ENCODE results near the gene TRIM44.
"Not testable (repeated sequence)": the region's sequence is repeated elsewhere in the genome, so short reads cannot be mapped to it uniquely, and the experiment has no call there.

DNA sequence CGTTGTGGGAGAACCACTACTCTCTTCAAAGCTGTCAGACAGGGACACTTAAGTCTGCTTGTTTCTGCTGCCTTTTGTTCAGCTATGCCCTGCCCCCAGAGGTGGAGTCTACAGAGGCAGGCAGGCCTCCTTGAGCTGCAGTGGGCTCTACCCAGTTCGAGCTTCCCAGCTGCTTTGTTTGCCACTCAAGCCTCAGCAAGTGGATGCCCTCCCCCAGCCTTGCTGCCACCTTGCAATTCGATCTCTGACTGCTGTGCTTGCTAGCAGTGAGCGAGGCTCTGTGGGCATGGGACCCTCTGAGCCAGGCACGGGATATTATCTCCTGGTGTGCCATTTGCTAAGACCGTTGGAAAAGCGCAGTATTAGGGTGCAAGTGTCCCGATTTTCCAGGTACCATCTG, 116.4 kb downstream of the TRIM44 start:
- TF ChIP-seq, protein P1, sequence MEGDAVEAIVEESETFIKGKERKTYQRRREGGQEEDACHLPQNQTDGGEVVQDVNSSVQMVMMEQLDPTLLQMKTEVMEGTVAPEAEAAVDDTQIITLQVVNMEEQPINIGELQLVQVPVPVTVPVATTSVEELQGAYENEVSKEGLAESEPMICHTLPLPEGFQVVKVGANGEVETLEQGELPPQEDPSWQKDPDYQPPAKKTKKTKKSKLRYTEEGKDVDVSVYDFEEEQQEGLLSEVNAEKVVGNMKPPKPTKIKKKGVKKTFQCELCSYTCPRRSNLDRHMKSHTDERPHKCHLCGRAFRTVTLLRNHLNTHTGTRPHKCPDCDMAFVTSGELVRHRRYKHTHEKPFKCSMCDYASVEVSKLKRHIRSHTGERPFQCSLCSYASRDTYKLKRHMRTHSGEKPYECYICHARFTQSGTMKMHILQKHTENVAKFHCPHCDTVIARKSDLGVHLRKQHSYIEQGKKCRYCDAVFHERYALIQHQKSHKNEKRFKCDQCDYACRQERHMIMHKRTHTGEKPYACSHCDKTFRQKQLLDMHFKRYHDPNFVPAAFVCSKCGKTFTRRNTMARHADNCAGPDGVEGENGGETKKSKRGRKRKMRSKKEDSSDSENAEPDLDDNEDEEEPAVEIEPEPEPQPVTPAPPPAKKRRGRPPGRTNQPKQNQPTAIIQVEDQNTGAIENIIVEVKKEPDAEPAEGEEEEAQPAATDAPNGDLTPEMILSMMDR (IDR thresholded peaks at IDR 0.05; ENCODE audit: low read depth, low read length, poor library complexity, severe bottlenecking): not testable (repeated sequence)
- not testable (repeated sequence) for TF ChIP-seq EZH2phosphoT487 (IDR thresholded peaks at IDR 0.05; ENCODE audit: borderline replicate concordance, low read length)
